ENCODE results near the gene CSRP1. TPM values are rescaled to one million over a fixed set of nuclear protein-coding genes. Genes with fewer than 3 reads are reported as not detected.
"Not testable (repeated sequence)": the region's sequence is repeated elsewhere in the genome, so short reads cannot be mapped to it uniquely, and the experiment has no call there.

Gene CSRP1
- 1,053 TPM for polyA plus RNA-seq (2013, experiment 1 of 2; ENCODE audit: insufficient read length)
- polyA plus RNA-seq (2013, experiment 2 of 2; ENCODE audit: insufficient read length), result 1,030 TPM

GRCh38 chr1:201506557-201507359, at the start of gene CSRP1:
Gene CSRP1, minus strand, starts transcription at chr1:201507123. Its CDS starts 10,820 bp downstream, at chr1:201496303.
- DNase-seq, result peak; percentile 92

- no peak for DNase-seq
Observed at GRCh38 chr1:201555593-201555945, 48.6 kb upstream of the CSRP1 start.

GRCh38 chr1:201554789-201555592, 48.1 kb upstream of the CSRP1 start:
- no peak for DNase-seq

GRCh38 chr1:201554190-201554600, 47.3 kb upstream of the CSRP1 start:
- no peak for DNase-seq

GRCh38 chr1:201553496-201554189, 46.7 kb upstream of the CSRP1 start:
- DNase-seq, result peak; percentile 42

- peak; percentile 79 for DNase-seq
Observed at GRCh38 chr1:201552941-201553351, 46.0 kb upstream of the CSRP1 start.

- peak; percentile 89 for DNase-seq
Observed at GRCh38 chr1:201551877-201552731, 45.2 kb upstream of the CSRP1 start.

- no peak for DNase-seq
Observed at GRCh38 chr1:201551096-201551495, 44.2 kb upstream of the CSRP1 start.

GRCh38 chr1:201549522-201549921, 42.6 kb upstream of the CSRP1 start:
- not testable (repeated sequence) for DNase-seq

GRCh38 chr1:201545851-201546492, 39.0 kb upstream of the CSRP1 start:
- no peak for DNase-seq

GRCh38 chr1:201544710-201545109, 37.8 kb upstream of the CSRP1 start:
- DNase-seq, result no peak

- no peak for DNase-seq
Observed at GRCh38 chr1:201543871-201544642, 37.1 kb upstream of the CSRP1 start.

- DNase-seq, result peak; percentile 85
Observed at GRCh38 chr1:201542309-201543035, 35.5 kb upstream of the CSRP1 start.

GRCh38 chr1:201540846-201541735, 34.2 kb upstream of the CSRP1 start:
- DNase-seq, result no peak

GRCh38 chr1:201539561-201540431, 32.9 kb upstream of the CSRP1 start:
- peak; percentile 76 for DNase-seq

- DNase-seq, result peak; percentile 96
Observed at GRCh38 chr1:201538612-201539551, 32.0 kb upstream of the CSRP1 start, which contains the start of gene NAV1. Gene NAV1, plus strand, starts transcription at chr1:201539127. Its CDS starts 83,758 bp downstream, at chr1:201622885.

All from fibroblast of skin of scalp (primary cell).